ENCODE data around the gene RAMACL.
A peak's percentile ranks its signal among the peaks of the same experiment; 100 is the strongest.

Gene RAMACL

DNA sequence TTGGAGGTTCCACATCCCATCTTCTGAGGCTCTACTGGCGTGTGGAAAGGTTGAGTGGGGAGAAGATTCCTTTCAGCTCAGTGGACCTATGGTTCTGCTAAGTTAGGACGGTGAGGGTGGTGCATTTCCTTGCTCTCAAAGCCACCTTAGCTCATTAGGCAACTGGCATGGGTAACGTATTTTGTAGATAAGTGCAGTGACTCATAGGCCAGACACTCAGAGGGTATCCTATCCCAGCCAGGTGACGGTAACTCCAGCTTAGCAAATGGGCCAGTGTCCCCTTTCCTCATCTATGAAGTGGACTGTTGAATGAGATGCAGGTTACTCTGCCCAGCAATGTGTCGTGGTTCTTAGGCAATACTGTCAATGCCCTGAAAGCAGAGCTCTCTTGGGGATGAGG, 36.8 kb upstream of the RAMACL start:
- DNase-seq (ENCODE audit: low read depth), result peak; percentile 25
- H3K4me3 ChIP-seq (ENCODE audit: control insufficient read depth, low read depth, low read length), result no peak overlapping the region
- TF ChIP-seq, protein P1, sequence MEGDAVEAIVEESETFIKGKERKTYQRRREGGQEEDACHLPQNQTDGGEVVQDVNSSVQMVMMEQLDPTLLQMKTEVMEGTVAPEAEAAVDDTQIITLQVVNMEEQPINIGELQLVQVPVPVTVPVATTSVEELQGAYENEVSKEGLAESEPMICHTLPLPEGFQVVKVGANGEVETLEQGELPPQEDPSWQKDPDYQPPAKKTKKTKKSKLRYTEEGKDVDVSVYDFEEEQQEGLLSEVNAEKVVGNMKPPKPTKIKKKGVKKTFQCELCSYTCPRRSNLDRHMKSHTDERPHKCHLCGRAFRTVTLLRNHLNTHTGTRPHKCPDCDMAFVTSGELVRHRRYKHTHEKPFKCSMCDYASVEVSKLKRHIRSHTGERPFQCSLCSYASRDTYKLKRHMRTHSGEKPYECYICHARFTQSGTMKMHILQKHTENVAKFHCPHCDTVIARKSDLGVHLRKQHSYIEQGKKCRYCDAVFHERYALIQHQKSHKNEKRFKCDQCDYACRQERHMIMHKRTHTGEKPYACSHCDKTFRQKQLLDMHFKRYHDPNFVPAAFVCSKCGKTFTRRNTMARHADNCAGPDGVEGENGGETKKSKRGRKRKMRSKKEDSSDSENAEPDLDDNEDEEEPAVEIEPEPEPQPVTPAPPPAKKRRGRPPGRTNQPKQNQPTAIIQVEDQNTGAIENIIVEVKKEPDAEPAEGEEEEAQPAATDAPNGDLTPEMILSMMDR (conservative IDR thresholded peaks at IDR 0.05; ENCODE audit: control insufficient read depth, insufficient read depth, low read depth, low read length), result no peak

DNA sequence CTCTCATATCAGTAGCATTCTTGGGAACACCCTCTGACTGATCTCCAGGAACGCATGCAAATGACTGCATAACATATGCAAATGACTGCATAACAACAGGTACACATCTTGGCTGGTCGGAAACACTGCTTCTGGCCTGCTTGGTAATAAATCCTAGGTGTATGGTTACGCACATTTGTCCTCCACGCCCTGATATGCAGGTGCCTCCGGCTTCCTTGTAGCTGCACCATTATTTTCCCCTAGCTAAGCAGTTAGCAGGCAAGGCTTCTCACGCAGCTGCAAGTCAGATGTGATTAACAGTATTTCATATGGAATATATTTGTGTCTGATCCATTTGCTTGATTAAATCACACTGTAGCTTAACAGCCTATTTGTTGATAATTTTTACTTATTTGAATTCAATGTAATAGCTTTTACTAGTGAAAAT, 34.6 kb upstream of the RAMACL start:
- H3K4me3 ChIP-seq (ENCODE audit: control insufficient read depth, low read depth, low read length), result peak overlapping the region; percentile 10
- DNase-seq (ENCODE audit: low read depth), result no peak
- TF ChIP-seq, protein P1 (conservative IDR thresholded peaks at IDR 0.05; ENCODE audit: control insufficient read depth, insufficient read depth, low read depth, low read length), result no peak

DNA sequence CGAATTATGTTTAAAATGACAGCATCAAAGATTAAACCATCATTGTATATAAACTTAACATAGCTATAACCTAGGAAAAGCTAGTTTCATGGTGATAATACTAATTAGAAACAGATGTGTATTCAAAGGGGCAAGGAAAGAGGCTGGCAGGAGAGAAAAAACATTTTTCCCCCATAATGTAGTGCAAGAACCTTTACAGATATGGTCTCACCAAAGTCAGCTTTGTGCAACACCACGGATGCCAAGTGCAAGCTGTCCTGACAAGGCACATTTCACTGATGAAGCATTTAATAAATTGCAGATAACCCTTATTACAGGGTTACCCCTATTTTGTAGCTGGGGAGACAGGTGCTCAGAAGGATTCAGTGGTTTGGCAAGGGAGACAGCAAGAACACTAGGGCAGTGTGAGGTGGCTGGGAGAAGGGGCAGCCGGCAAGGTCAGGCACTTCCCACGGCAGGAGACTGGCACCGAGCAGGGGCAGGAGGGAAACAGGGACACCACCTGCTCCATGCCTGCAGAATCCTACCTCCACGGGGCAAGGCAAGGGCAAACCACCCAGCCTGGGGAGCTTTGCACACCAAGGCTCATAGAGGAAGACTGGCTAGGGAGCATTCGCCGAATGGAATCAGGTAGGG, 34.1 kb upstream of the RAMACL start:
- no peak for DNase-seq (ENCODE audit: low read depth)
- TF ChIP-seq, protein P1 (conservative IDR thresholded peaks at IDR 0.05; ENCODE audit: control insufficient read depth, insufficient read depth, low read depth, low read length), result no peak
- H3K4me3 ChIP-seq (ENCODE audit: control insufficient read depth, low read depth, low read length), result peak overlapping the region; percentile 10

DNA sequence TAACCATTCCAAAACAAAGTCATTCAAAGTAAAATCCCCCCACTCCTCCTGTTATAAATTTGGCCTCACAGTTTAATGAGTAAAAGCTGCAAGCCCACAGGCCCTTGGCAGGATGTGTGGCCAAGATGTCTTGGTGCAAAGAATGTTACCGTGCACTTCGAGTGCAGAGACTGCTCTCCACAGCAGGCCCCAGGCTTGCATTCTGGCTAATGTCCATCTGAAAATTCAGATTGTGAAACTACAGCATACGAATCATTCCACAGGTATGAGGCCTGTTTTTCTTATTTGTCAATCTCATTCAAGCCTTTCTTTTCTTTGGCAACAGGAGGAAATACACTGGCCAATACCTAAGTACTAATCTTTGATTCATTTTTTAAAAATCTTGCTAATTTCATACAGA, 33.4 kb upstream of the RAMACL start:
- TF ChIP-seq, protein P1 (conservative IDR thresholded peaks at IDR 0.05; ENCODE audit: control insufficient read depth, insufficient read depth, low read depth, low read length), result no peak
- peak; percentile 98 for DNase-seq (ENCODE audit: low read depth)
- H3K4me3 ChIP-seq (ENCODE audit: control insufficient read depth, low read depth, low read length), result no peak overlapping the region

DNA sequence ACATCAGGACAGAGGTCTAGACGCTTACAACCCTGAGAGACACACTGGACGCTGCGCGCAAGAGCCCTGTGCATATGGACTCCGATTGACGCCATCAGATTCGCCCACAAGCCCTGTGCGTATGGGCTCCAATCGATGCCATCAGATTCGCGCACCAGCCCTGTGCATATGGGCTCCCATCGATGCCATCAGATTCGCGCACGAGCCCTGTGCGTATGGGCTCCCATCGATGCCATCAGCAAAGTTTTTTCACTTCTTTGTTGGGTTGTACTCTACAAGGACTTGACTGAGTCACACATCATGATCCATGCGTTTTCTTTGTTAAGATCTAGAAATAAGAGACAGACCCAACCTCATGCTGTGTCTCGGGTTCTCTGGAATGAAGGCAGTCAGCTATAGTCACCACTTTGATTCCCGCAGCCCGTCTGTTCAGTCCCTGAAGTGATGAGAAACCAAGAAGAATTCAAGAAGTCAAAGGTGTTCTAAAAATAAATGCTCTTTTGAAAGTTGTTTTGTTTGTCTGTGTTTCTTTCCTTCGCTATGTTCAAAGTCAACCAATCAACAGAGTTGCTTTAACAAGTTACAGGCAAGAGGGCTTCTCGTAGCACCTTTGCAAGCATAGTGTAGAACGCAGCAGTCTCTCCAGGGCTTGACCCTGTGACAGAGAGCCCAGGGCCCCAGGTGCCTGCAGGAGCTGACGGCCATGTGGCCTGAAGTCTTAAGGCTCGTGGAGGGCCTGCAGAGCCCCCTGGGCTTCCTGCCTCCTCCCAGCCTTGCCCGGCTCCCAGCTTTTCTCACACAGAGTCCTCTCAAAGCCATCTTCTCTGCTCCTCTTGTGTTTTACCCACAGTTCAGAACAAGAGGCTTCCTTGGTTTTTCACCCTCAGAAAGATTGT, 32.6 kb upstream of the RAMACL start:
- TF ChIP-seq, protein P1 (conservative IDR thresholded peaks at IDR 0.05; ENCODE audit: control insufficient read depth, insufficient read depth, low read depth, low read length), result no peak
- no peak overlapping the region for H3K4me3 ChIP-seq (ENCODE audit: control insufficient read depth, low read depth, low read length)
- DNase-seq (ENCODE audit: low read depth), result peak; percentile 89

DNA sequence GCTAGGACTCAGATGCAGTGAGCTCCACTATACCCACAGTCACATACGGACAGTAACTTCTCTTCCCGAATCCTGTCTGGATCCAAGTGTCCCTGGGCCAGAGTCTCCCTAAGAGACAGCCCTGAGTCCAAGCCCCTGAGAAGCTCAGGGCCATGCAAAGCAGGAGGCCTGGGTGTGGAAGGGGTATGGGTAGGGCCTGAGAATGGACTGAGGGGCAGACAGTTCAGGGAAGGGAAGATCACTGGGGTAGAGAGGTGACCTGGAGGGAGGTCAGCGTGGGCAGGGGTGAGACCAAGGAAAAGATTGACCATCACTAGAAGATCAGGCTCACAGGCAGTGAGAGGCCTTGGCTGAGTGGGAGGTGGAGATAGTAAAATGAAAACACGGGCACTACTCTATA, 31.8 kb upstream of the RAMACL start:
- TF ChIP-seq, protein P1 (conservative IDR thresholded peaks at IDR 0.05; ENCODE audit: control insufficient read depth, insufficient read depth, low read depth, low read length), result no peak
- no peak for DNase-seq (ENCODE audit: low read depth)
- H3K4me3 ChIP-seq (ENCODE audit: control insufficient read depth, low read depth, low read length), result no peak overlapping the region
